Skin of body (tissue), 2 donors: ENCODE measurements around the gene CMTM2. TPM values are rescaled to one million over a fixed set of nuclear protein-coding genes. Genes with fewer than 3 reads are reported as not detected.
A peak's percentile ranks its signal among the peaks of the same experiment; 100 is the strongest.
"Not testable (repeated sequence)": the region's sequence is repeated elsewhere in the genome, so short reads cannot be mapped to it uniquely, and the experiment has no call there.

Experiments used
- DNase-seq: peaks from one replicate; lab custom pipeline; 2025; lab: John Stamatoyannopoulos, UW
- total RNA-seq: library from RNA; depleted of rRNA; stranded (reverse); fragments of >200 nt; gene quantifications from one replicate; pipeline ENCODE4 v1.2.3, GENCODE V29; 2014

Gene CMTM2
- total RNA-seq, 1 donor from 2014 or later, result 2.5 TPM

- no peak for DNase-seq
These were observed 26.9 kb downstream of the CMTM2 start for GRCh38 chr16:66605979-66606751.

- peak; percentile 41 for DNase-seq
These were observed 29.2 kb downstream of the CMTM2 start for GRCh38 chr16:66608241-66609138.

GRCh38 chr16:66609139-66609510 is 29.9 kb downstream of the CMTM2 start:
- no peak for DNase-seq

- no peak for DNase-seq
These were observed 31.0 kb downstream of the CMTM2 start for GRCh38 chr16:66610111-66610820.

GRCh38 chr16:66611911-66612310 is 32.6 kb downstream of the CMTM2 start:
- not testable (repeated sequence) for DNase-seq

GRCh38 chr16:66612422-66612821 is 33.2 kb downstream of the CMTM2 start:
- DNase-seq, result no peak

GRCh38 chr16:66614161-66614802 is 35.0 kb downstream of the CMTM2 start:
- no peak for DNase-seq

GRCh38 chr16:66616169-66616568 is 36.9 kb downstream of the CMTM2 start:
- DNase-seq, result no peak

- DNase-seq, result no peak
These were observed 37.3 kb downstream of the CMTM2 start for GRCh38 chr16:66616592-66616991.

GRCh38 chr16:66617010-66617434 is 37.8 kb downstream of the CMTM2 start:
- DNase-seq, result no peak

GRCh38 chr16:66617728-66618127 is 38.5 kb downstream of the CMTM2 start:
- DNase-seq, result no peak

- no peak for DNase-seq
These were observed 39.5 kb downstream of the CMTM2 start for GRCh38 chr16:66618588-66619375.

- peak; percentile 49 for DNase-seq
These were observed 40.5 kb downstream of the CMTM2 start for GRCh38 chr16:66619534-66620428.

GRCh38 chr16:66620429-66620795 is 41.1 kb downstream of the CMTM2 start:
- no peak for DNase-seq

GRCh38 chr16:66621973-66622372 is 42.7 kb downstream of the CMTM2 start:
- DNase-seq, result no peak

- DNase-seq, result no peak
These were observed 43.6 kb downstream of the CMTM2 start for GRCh38 chr16:66622863-66623262.

GRCh38 chr16:66623755-66624154 is 44.5 kb downstream of the CMTM2 start:
- no peak for DNase-seq

- DNase-seq, result not testable (repeated sequence)
These were observed 48.5 kb downstream of the CMTM2 start for GRCh38 chr16:66627611-66628378.

- DNase-seq, result no peak
These were observed 50.6 kb downstream of the CMTM2 start for GRCh38 chr16:66629856-66630255.
